HT1080 (cell line): ENCODE data around the gene XIRP2. TPM values are rescaled to one million over a fixed set of nuclear protein-coding genes. Genes with fewer than 3 reads are reported as not detected.
"Not testable (repeated sequence)": the region's sequence is repeated elsewhere in the genome, so short reads cannot be mapped to it uniquely, and the experiment has no call there.

Experiments
- DNase-seq: peaks from one replicate; pipeline ENCODE4 v3.0.0-alpha.2; 2015; ENCODE audit warnings: low read depth
- total RNA-seq: library from RNA; depleted of rRNA; stranded (reverse); fragments of >200 nt; shearing (Covaris generic); gene quantifications from 2 replicates; pipeline ENCODE4 v1.2.3, GENCODE V29; 2014

XIRP2 gene
- total RNA-seq, 1 experiment from 2014 or later = 0.18 TPM

DNA sequence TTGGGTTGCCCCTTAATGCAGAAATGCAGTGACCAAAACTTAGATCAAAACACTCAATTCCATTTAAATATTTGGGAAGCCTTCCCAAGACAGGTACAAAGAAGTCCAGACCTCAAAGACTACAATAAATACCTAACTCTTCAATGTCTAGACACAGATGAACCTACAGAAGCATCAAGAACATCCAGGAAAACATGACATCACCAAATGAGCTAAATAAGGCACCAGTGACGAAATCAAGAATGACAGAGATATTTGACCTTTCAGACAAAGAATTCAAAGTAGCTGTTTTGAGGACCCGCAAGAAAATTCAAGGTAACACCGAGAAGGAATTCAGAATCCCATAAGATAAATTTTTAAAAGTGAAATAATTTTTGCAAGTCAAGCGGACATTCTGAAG is 140.2 kb downstream of the XIRP2 start:
- no peak for DNase-seq

DNA sequence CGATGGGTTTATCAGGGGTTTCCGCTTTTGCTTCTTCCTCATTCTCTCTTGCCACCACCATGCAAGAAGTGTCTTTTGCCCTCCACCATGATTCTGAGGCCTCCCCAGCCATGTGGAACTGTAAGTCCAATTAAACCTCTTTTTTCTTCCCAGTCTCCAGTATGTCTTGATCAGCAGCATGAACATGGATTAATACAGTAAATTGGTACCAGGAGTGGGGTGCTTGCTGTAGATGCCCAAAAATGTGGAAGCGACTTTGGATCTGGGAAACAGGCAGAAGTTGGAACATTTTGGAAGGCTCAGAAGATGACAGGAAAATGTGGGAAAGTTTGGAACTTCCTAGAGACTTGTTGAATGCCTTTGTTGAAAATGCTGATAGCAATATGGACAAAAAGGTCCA is 146.7 kb downstream of the XIRP2 start:
- DNase-seq = not testable (repeated sequence)

DNA sequence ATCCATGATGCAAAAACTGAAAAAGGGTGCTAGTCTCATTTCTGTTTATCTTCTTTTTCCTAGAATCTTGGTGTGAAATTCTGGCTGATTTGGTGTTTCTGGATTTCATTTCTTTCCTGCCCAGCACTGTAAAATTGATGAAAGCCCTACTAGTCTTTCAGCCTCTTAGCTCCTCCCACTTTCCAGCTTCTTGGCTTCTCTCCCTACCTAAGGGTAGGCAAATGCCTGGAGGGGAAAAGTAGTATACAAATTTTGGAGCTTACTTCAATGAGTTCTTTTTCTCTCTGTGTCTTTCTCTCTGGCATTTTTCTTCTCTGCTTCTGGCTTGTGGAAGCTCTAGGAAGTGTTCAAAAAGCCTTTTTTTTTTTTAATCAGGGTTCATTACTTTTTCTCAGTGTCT is 160.5 kb downstream of the XIRP2 start:
- no peak for DNase-seq

DNA sequence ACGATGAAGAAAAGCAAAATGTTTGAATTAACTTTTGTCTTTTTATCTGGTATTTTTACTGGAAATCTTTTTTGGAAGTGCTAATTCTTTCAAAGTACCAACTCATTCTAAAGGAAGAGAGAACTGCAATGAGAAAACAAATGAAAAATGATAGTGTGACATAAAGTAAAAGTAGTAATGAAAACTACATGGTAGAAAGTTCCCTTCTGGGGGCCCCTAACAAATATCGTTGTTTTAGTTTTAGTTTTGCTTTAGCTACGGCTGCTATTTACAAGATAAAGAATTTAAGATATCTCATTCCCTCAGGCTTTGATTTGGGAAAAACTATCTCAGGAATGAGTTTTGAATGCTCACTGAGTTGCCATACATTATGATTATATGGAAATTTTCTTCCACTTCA is 161.4 kb downstream of the XIRP2 start:
- no peak for DNase-seq

DNA sequence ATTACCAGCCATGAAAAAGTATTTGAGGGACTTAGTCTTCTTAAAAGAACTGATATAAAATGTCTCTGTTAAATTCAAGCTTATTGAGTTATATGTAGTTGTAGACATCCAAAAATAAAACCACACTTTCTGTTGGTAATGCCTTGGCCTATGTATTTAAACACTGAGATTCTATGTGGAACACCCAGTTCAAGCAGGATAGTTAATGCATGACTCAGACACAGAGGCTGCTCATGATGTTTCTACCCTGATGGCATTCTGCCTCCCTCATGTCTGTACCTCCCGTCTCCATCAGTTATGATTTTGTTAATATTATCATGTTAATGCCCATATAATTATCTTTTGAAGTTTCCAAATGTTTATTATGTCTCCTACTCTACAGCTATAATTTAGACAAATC is 164.5 kb downstream of the XIRP2 start:
- DNase-seq = peak; percentile 67

DNA sequence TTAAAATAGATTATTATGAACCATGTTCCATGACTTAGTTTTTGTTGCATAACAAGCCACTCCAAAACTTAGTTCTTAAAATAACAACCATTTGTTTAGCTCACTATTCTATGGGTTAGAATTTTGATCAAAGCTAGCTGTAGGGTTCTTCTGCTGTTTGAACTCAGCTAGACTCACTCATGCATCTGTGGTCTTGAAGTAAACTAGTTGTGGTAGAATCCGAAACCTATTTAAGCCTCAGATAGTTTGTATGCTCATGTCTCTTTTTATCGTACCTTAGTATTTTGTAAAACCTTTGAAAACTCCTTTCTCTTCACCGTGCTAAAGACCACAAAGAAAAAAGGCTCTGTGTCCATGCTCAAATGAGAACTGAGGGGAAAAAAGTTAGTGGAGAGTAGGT is 166.6 kb downstream of the XIRP2 start:
- DNase-seq = no peak

DNA sequence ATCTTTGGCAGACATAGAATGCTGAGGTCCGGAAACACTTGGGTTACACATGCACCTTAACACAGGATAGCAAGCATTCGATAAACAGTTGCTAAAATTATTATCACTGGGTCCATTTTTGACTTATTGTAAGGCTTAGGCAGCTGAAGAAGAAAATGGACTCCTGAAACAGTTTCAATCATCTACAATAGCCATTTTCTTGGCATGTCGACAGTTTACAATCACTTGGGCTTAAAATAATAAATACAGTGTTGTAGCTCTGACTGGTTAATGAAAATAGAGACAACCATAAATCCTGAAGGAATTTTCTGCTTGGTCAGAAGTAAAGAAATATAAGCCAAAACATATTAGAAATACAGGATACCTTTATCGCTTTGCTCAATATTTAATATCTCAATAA is 169.2 kb downstream of the XIRP2 start:
- DNase-seq = no peak

DNA sequence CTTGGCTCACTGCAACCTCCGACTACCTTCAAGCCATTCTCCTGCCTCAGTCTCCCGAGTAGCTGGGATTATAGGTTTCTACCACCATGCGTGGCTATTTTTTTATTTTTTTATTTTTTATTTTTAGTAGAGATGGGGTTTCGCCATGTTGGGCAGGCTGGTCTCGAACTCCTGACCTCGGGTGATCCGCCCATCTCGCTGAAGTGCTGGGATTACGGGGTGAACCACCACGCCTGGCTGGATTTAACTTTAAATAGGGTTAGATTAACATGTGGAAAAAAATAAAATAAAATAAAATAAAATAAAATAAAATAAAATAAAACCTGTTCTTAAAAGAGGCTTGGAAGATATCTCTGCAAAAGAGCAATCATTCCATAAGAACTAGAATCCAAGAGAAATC is 170.9 kb downstream of the XIRP2 start:
- no peak for DNase-seq

DNA sequence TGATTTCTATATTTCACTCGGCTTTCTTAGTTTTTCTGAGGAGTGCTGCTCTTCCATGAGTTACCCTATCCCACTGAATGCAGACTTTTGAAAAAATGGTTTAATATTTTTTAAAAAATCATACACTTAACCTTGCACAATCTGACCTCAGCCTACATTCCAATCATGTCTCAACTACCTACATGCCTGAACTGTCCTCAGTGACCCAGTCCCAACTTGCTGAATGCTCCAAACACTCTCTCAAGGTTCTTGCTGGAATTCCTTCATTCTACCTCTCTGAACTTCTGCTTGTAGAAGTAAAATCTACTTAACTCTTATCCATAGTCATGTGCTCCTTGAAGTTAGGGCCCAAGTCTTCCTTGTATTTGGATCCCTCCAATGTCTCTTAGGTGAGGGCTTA is 181.6 kb downstream of the XIRP2 start:
- DNase-seq = no peak

DNA sequence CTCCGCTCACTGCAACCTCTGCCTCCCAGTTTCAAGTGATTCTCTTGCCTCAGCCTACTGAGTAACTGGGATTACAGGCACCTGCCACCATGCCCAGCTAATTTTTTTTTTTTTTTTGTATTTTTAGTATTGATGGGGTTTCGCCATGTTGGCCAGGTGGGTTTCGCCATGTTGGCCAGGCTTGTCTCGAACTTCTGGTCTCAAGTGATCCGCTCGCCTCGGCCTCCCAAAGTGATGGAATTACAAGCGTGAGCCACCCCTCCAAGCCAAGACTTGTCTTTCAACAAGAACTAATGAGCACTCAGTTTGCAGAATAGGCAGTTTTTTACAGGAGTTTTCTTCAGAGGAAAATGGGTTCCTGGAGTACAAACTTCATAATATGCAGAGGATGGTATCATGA is 187.4 kb downstream of the XIRP2 start:
- not testable (repeated sequence) for DNase-seq

DNA sequence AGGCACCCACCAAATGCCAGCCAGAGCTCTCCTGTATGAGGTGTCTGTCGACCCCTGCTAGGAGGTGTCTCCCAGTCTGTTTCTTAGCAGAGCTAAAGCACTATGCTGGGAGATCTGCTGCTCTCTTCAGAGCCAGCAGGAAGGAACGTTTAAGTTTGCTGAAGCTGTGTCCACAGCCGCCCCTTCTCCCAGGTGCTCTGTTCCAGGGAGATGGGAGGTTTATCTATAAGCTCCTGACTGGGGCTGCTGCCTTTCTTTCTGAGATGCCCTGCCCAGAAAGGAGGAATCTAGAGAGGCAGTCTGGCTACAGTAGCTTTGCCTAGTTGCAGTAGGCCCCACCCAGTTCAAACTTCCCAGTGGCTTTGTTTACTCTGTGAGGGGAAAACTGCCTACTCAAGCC is 210.7 kb downstream of the XIRP2 start:
- DNase-seq = not testable (repeated sequence)

DNA sequence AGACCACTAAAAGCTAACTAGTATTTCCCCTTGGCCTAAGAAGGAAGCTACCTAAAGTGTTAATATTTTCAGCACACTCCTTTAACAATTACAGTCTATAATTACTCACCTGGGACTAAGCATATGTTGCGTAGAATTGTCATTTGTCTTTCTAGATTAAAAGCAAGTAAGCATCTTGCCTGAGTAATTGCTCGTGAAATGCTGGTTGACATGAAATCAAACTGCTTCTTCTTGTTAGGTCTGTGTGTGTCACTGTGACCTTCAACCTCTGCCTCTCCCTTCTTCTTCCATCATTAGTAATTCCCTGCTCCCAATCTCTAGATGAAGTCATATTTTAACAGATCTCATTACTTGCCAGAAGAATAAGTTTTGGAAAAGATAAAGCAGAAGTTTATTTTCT is 212.2 kb downstream of the XIRP2 start:
- no peak for DNase-seq

DNA sequence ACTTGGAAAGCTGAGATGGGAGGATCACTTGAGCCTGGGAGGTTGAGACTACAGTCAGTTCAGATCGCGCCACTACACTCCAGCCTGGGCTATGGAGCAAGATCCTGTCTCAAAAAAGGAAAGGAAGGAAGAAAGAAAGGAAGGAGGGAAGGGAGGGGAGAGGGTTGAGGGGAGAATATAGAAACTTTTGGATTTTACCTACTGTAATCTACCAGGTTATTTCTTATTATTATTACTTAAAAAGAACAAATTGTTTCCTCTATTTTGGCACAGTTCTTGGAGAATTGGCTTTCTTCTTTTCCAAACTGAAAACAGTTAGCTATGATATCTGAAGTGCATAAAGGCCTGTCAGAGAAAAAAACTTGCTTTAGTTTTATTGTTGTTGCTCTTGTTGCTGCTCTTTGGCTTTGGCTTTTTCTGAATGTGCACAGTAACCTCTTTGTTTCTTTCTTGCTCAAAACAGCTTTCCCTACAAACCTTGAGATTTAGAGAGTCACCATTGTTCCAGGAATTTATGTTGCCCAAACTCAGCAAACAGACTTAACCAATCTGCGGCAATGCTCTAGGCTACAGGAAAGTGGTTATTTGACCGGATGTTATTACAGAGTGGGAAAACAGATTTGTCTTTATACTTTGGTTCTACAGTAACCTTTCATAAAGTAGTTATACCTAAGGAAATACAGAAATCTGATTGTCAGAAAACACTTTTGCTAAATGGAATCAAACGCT is 214.9 kb downstream of the XIRP2 start:
- peak; percentile 37 for DNase-seq

DNA sequence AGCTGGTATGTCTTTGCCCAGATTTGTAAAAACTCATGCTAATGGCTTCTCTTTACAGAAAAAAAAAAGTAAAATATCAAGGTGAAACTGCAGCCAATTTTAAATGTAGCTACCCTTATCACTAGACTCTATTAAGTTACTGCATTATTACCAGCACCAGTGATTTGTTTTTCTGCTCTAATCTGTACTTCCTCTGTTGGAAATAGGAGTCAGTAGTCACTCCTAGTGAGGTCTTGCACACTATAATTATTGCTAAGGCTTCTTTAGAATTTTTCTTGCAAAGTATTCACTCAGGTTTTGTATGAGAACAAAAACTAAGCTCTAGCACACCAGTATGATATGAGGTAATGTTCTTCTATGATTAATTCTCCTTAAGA is 215.5 kb downstream of the XIRP2 start:
- DNase-seq = no peak

DNA sequence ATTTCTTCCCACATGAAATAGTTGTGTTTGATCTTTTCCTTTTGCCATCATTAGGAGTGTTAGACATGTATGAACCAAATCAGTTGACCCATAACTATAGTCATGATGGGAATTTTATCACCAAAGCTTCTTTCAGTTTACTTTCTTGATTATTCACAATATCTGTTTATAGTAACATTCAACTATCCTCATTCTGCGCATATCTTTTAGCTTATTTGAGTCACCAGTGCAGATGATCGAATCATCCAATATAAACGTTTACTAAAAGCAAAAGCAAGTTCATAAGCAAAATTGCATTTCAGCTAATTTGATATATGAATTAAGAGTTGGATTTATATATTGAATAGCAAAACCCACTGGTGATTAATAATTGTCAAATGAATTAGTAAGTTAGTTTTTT is 216.4 kb downstream of the XIRP2 start:
- no peak for DNase-seq

DNA sequence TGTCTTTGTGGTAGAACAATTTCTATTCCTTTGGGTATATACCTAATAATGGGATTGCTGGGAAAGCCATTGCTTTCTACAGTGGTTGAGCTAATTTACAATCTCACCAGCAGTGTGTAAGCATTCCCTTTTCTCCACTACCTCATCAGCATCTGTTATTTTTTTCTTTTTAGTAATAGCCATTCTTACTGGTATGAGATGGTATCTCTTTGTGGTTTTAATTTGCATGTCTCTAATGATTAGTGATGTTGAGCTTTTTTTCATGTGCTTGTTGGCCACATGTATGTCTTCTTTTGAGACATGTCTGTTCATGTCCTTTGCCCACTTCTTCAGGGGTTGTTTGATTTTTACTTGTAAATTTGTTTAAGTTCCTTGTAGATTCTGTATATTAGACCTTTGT is 221.4 kb downstream of the XIRP2 start:
- not testable (repeated sequence) for DNase-seq

DNA sequence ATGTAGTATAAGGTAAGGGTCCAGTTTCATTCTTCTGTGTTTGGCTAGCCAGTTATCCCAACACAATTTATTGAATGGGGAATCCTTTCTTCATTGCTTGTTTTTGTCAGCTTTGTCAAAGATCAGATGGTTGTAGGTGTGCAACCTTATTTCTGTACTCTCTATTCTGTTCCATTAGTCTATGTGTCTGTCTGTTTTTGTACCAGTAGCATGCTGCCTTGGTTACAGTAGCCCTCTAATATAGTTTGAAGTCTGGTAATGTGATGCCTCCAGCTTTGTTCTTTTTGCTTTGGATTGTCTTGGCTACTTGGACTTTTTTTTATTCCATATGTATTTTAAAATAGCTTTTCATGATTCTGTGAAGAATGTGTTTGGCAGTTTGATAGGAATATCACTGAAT is 222.1 kb downstream of the XIRP2 start:
- DNase-seq = no peak

DNA sequence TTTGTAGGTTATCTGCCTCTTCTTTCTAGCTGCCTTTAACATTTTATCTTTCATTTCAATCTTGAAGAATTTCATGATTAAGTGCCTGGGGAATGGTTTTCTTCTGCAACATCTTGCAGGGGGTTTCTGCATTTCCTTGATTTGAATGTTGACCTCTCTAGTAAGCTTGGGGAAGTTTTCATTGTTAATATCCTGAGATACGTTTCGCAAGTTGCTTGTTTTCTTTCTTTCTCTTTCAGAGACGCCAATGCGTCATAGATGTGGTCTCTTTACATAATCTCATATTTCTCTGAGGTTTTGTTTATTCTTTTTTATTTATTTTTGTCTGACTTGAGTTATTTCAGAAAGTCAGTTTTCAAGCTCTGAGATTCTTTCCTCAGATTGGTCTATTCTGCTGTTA is 225.7 kb downstream of the XIRP2 start:
- DNase-seq = no peak

DNA sequence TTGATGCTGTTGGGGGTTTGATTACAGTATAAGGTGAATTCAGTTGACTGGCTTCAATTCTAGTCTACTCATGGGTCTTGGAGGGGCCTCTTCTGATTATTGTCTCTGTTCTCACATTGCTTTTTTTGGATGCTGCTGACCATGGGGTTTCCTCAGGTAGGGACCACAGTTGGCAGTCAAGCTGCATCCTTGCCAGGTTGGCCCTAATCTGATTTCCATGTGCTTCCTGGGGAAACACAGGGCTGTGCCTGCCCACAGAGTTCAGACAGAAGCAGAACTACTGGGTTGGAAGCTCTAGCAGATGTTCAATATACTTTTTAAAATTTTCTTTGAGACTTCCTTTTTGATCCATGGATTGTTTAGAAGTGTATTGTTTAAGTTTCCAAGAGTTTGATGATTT is 227.3 kb downstream of the XIRP2 start:
- DNase-seq = no peak

DNA sequence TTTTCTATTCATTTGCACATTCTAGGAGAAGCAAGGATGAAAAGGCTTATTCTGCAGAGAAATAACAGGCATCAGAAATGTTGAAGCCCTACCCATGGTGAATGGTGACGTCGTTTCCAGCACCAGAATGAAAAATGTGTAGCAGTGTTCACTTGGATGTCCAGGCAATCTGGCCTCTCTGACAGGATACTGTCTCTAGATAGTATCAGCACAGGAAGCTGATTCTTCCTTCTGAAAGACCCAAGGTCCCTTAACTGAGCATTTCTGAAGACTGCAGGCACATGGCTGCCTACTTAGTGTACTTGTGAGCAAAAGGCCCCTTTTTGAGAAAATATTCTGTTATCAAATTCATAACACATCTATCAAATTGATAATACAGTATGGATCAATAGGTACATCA is 234.1 kb downstream of the XIRP2 start:
- DNase-seq = no peak

DNA sequence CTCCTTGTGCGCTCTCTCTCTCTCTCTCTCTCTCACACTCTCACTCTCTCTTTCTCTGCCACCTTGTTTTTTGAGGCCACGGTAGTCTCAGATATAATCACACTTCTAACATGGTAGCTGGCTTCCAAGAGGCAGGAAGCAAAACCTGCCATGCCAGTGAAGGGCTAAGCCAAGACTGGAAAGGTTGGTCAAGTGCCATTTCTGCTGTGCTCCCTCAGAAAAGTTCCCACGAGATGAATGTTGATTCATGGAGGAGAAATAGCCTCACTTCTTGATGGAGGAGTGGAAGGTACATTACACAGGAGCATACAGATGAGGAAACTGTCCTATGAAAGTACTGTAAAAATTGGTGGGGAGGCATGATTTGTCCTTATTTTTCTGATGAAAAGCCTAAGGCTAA is 237.9 kb downstream of the XIRP2 start:
- DNase-seq = no peak

DNA sequence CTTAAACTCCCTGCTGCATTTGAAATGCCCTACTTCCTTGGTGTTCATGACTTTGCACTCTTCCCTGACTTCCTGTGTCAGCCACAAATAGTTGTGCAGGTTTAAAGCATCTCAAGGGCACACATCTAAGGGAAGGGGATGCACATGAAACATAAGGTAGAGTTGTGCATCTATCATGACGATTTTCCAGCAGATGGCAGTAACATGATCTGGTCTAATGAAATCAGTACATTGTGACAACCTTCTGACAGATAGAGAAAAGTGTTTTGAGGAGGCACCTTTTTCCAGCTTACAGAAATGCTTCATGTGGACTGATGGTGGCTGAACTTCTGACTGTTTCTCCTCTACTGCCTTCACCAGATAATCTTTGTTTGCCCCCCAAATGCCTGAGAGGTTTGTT is 238.9 kb downstream of the XIRP2 start:
- peak; percentile 61 for DNase-seq

DNA sequence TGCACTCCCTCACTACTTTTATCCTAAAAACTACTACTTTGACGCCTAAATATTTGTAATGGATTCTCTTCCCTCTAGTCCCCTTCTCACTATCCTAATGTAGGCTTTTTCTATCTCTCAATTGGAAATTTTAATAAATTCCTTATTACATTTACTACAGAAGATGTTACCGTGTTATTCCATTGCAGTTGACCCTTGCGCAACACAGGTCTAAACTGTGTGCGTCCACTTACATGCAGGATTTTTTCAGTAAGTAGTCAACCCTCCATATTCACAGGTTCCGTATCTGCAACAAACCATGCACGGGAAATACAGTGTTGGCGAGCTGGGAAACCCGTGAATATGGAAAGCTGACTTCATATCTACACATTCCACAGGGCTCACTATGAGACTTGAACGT is 239.8 kb downstream of the XIRP2 start:
- DNase-seq = no peak

DNA sequence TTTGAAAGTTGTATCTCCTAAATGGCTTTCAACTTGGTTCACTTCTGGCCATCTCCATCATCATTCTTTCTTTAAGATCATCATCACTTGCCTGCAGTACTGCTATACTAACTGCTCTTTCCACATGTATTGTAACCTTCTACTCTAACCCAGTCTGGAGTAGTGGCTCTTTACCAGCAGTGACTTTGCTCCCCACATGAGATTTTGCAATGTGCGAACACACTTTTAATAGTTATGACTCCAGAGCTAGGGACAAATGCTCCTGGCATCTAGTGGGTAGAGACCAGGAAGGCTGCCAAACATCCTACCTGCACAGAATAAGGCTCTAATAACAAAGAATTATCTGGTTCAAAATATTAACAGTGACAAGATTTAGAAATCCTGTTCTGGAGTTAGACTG is 243.8 kb downstream of the XIRP2 start:
- DNase-seq = no peak
